Activated T-cell treated with anti-CD3 and anti-CD28 coated beads, Interleukin-2, amount 50 U/mL, for 4 hours (primary cell): Measurements from ENCODE around the gene ZNF326. TPM values are rescaled to one million over a fixed set of nuclear protein-coding genes. Genes with fewer than 3 reads are reported as not detected.
A peak's percentile ranks its signal among the peaks of the same experiment; 100 is the strongest.
"Not testable (repeated sequence)": the region's sequence is repeated elsewhere in the genome, so short reads cannot be mapped to it uniquely, and the experiment has no call there.

Source experiments
- ATAC-seq, 2 donors: fragments of 200-7000 bp; cut with Tn5 transposase; one replicate each; pipeline ENCODE4 v1.10.0; 2021
- DNase-seq: peaks from one replicate; pipeline ENCODE4 v3.0.0-alpha.2; 2020
- H3K27me3 Mint-ChIP-seq: one replicate; pipeline ENCODE4 v1.8.0; 2021; ENCODE audit warnings: low read depth, mixed read lengths
- H3K36me3 Mint-ChIP-seq: one replicate; pipeline ENCODE4 v1.8.0; 2022; ENCODE audit warnings: mixed read lengths; ENCODE audit not compliant: insufficient read depth
- H3K4me1 Mint-ChIP-seq: one replicate; pipeline ENCODE4 v1.8.0; 2021; ENCODE audit warnings: low read depth, mixed read lengths
- H3K4me3 Mint-ChIP-seq: one replicate; pipeline ENCODE4 v1.8.0; 2021; ENCODE audit warnings: mild to moderate bottlenecking, moderate library complexity, mixed read lengths
- H3K9me3 Mint-ChIP-seq: one replicate; pipeline ENCODE4 v1.8.0; 2021; ENCODE audit warnings: mixed read lengths
- total RNA-seq, 3 donors: library from RNA; stranded (reverse); gene quantifications; one replicate each; pipeline ENCODE4 v1.2.1, GENCODE V29; 2021

The ZNF326 gene
- total RNA-seq, 3 donors from 2014 or later = 30.0 to 32.0 (median 31.2) TPM

GRCh38 chr1:89999208-89999607 is 4.3 kb downstream of the ZNF326 start:
- no peaks in the 10 kb centered on the region for H3K27me3 Mint-ChIP-seq
- ATAC-seq (no peak), DNase-seq (no peak)
- peaks cover 47% of the 10 kb centered on the region for H3K4me1 Mint-ChIP-seq
- H3K9me3 Mint-ChIP-seq = no peaks in the 10 kb centered on the region
- no peak overlapping the region for H3K4me3 Mint-ChIP-seq
- H3K36me3 Mint-ChIP-seq = peaks cover 17% of the 10 kb centered on the region

GRCh38 chr1:89999628-90000027 is 4.7 kb downstream of the ZNF326 start:
- H3K36me3 Mint-ChIP-seq = peaks cover 17% of the 10 kb centered on the region
- no peak for DNase-seq
- H3K27me3 Mint-ChIP-seq = no peaks in the 10 kb centered on the region

GRCh38 chr1:90000934-90001676 is 6.2 kb downstream of the ZNF326 start:
- H3K4me3 Mint-ChIP-seq = no peak overlapping the region
- H3K9me3 Mint-ChIP-seq = no peaks in the 10 kb centered on the region
- peaks cover 46% of the 10 kb centered on the region for H3K4me1 Mint-ChIP-seq
- ATAC-seq (peak in 1 of 2 donors; percentile 20), DNase-seq (no peak)
- H3K27me3 Mint-ChIP-seq = no peaks in the 10 kb centered on the region
- H3K36me3 Mint-ChIP-seq = peaks cover 21% of the 10 kb centered on the region

More at GRCh38 chr1:89999628-90000027, 4.7 kb downstream of the ZNF326 start:
- no peak for ATAC-seq
- H3K9me3 Mint-ChIP-seq = no peaks in the 10 kb centered on the region
- no peak overlapping the region for H3K4me3 Mint-ChIP-seq
- H3K4me1 Mint-ChIP-seq = peaks cover 46% of the 10 kb centered on the region

DNA sequence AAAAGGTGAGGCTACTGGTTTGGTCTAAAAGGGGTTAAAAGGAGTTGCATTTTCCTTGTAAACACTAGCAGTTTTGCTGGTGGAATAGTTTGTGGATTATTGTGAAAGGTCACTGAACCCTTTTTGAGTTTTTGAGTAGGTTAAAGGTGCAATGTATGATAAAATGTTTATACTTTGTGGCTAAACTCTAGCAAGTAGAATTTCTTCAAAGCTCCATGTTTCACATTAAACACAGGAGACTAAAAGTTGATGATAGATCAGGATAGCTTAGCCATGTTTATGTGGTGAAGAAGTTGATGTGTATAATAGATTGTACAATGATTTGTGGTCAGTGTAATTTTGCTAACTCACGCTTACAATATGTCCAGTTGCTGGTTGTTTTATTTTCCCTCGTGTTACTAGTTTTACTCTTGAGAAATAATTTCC is 13.1 kb downstream of the ZNF326 start:
- Mint-ChIP-seq H3K4me3 (no peak overlapping the region), H3K4me1 (peaks cover 15% of the 10 kb centered on the region), H3K27me3 (no peaks in the 10 kb centered on the region), H3K9me3 (no peaks in the 10 kb centered on the region), H3K36me3 (peaks cover 36% of the 10 kb centered on the region)
- no peak for ATAC-seq
- DNase-seq = no peak

GRCh38 chr1:90012300-90012699 is 17.4 kb downstream of the ZNF326 start:
- ATAC-seq (no peak), DNase-seq (no peak)
- H3K27me3 Mint-ChIP-seq = no peaks in the 10 kb centered on the region
- peaks cover 44% of the 10 kb centered on the region for H3K36me3 Mint-ChIP-seq
- peaks cover 5% of the 10 kb centered on the region for H3K4me1 Mint-ChIP-seq
- H3K4me3 Mint-ChIP-seq = no peak overlapping the region
- H3K9me3 Mint-ChIP-seq = no peaks in the 10 kb centered on the region

- H3K9me3 Mint-ChIP-seq = peaks cover 19% of the 10 kb centered on the region
- no peak overlapping the region for H3K4me3 Mint-ChIP-seq
- ATAC-seq (no peak), DNase-seq (no peak)
- H3K4me1 Mint-ChIP-seq = no peaks in the 10 kb centered on the region
- peaks cover 80% of the 10 kb centered on the region for H3K36me3 Mint-ChIP-seq
- H3K27me3 Mint-ChIP-seq = no peaks in the 10 kb centered on the region
Measured at GRCh38 chr1:90023691-90024090, 28.8 kb downstream of the ZNF326 start.

GRCh38 chr1:90027281-90027680 is 32.4 kb downstream of the ZNF326 start:
- DNase-seq (no peak), ATAC-seq (no peak)
- no peak overlapping the region for H3K4me3 Mint-ChIP-seq
- peaks cover 63% of the 10 kb centered on the region for H3K36me3 Mint-ChIP-seq
- H3K9me3 Mint-ChIP-seq = peaks cover 13% of the 10 kb centered on the region
- no peaks in the 10 kb centered on the region for H3K27me3 Mint-ChIP-seq
- H3K4me1 Mint-ChIP-seq = no peaks in the 10 kb centered on the region

DNA sequence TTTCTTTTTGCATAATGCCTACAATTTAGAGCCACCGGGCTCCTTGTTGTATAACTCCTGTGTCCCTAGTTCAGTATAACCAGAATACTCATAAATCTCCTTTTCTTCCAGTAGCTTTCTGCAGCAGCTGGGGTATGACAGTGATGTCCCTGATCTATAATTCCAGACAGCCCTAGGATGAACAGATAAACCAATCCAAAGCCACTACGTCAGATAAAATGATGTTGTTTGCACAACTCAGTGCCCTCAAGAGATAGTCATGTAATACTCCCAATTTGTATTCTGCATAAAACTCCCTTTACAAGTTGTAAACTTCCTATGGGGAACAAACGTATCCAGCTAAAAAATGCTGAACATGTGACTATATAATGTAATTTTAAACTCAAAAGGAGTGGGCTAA is 44.7 kb downstream of the ZNF326 start:
- DNase-seq (no peak), ATAC-seq (no peak)
- Mint-ChIP-seq H3K27me3 (no peaks in the 10 kb centered on the region), H3K36me3 (no peaks in the 10 kb centered on the region), H3K4me3 (no peak overlapping the region), H3K9me3 (no peaks in the 10 kb centered on the region), H3K4me1 (no peaks in the 10 kb centered on the region)

GRCh38 chr1:90043586-90043985 is 48.7 kb downstream of the ZNF326 start:
- H3K4me1 Mint-ChIP-seq = no peaks in the 10 kb centered on the region
- no peak overlapping the region for H3K4me3 Mint-ChIP-seq
- H3K36me3 Mint-ChIP-seq = no peaks in the 10 kb centered on the region
- ATAC-seq (no peak), DNase-seq (no peak)
- no peaks in the 10 kb centered on the region for H3K27me3 Mint-ChIP-seq
- H3K9me3 Mint-ChIP-seq = no peaks in the 10 kb centered on the region

GRCh38 chr1:90044346-90044745 is 49.4 kb downstream of the ZNF326 start:
- H3K27me3 Mint-ChIP-seq = no peaks in the 10 kb centered on the region
- DNase-seq (no peak), ATAC-seq (no peak)
- no peak overlapping the region for H3K4me3 Mint-ChIP-seq
- H3K9me3 Mint-ChIP-seq = no peaks in the 10 kb centered on the region
- H3K4me1 Mint-ChIP-seq = no peaks in the 10 kb centered on the region
- H3K36me3 Mint-ChIP-seq = no peaks in the 10 kb centered on the region

- Mint-ChIP-seq H3K4me1 (no peaks in the 10 kb centered on the region), H3K36me3 (no peaks in the 10 kb centered on the region), H3K27me3 (no peaks in the 10 kb centered on the region), H3K4me3 (no peak overlapping the region), H3K9me3 (no peaks in the 10 kb centered on the region)
- ATAC-seq (peak in 1 of 2 donors; percentile 41), DNase-seq (no peak)
Measured at GRCh38 chr1:90045853-90046563, 51.1 kb downstream of the ZNF326 start.

DNA sequence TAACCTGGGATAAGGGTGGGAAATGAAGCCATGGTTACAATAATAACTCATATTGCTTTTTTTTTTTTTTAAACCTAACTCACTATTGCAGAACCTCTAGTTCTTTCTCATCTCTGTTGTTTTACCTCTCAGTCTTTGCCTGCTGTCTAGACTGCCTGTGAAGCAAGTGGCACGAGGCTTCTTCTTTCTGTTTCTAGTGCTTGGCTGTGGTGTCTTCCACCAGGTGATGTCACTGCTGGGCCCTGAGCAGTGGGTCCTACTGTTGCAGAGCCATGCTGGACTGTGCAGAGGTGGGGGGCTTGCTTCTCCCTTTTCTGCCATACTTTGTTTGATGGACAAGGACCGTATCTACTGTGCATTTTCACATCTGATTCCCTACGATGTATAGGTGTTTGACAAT is 51.7 kb downstream of the ZNF326 start:
- Mint-ChIP-seq H3K4me1 (no peaks in the 10 kb centered on the region), H3K27me3 (peaks cover under 1% of the 10 kb centered on the region), H3K36me3 (no peaks in the 10 kb centered on the region), H3K4me3 (no peak overlapping the region), H3K9me3 (no peaks in the 10 kb centered on the region)
- no peak for ATAC-seq
- no peak for DNase-seq

DNA sequence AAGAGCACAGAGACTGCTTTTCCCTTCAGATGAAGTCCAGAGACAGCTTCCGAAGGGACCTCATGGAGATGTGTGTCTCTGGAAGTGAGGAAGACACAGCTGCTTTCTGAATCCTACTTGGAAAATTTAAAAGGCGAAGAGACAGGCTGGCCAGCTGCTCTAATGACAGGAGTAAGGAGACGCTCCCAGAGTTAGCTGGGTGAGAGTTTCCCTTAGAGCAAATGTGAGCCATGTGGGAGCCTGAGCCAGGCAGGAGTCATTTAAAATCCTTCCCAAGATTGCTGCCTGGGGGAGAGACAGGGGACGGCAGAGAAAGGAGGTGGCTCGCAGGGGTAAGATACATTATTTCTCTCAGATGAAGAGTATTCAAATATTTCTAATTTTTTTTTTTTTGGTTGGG is 53.1 kb downstream of the ZNF326 start:
- DNase-seq = no peak
- no peaks in the 10 kb centered on the region for H3K36me3 Mint-ChIP-seq
- H3K4me3 Mint-ChIP-seq = no peak overlapping the region
- no peaks in the 10 kb centered on the region for H3K9me3 Mint-ChIP-seq
- peaks cover 2% of the 10 kb centered on the region for H3K27me3 Mint-ChIP-seq
- no peak for ATAC-seq
- no peaks in the 10 kb centered on the region for H3K4me1 Mint-ChIP-seq

- not testable (repeated sequence) for H3K27me3 Mint-ChIP-seq, H3K4me3 Mint-ChIP-seq, H3K36me3 Mint-ChIP-seq, H3K4me1 Mint-ChIP-seq, DNase-seq, ATAC-seq, H3K9me3 Mint-ChIP-seq
Measured at GRCh38 chr1:90062700-90063643, 68.1 kb downstream of the ZNF326 start.
